ENCODE measurements around the gene C16orf74. TPM values are rescaled to one million over a fixed set of nuclear protein-coding genes. Genes with fewer than 3 reads are reported as not detected.

Gene C16orf74
- total RNA-seq: 2.8 and 7.0 TPM in 2 replicates

DNA sequence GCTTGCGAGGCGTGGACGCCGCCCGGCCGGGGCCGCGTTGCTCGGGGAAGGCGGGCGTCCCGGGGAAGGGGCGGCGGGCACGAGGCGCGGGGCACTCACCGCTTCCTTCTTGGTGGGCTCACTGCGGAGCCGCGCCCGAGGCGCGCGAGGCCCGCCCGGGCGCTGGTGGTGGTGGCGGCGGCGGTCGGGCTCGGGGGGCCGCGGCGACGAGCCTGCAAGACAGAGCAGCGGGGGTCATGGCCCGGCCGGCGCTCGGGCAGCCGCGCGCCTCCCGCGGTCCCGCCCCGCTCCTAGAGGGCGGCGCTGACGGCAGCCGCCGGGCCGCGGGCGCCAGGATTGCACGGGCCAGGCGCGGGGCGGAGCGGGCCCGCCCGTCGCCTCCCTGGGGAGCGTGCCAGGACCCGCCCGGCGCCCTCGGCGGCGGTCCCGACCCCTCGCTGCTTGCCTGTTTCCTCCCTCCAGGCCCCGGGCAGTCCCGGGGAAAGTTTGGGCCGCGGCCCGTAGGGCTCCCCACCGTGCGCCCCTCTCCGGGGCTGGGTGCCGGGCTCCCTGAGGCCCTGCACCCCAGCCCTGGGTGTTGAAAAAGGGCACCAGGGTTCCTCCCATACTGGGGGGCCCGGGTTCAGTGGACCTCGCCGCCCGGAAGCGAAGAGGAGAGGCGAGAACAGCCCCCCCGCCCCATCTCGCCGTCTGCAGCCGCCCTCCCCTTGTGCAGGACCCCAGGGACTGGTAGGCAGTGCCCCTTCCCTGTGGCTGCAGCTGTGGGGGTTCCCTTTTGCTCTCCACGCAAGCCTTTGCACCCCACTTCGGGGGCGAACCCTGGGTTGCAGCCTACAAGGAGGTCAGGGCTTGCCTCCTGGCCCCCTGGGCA, at the start of gene C16orf74:
Gene C16orf74 (minus strand): TSS at position 270 of the 871 bp plus-strand sequence. CDS start 15,879 bp downstream, outside the sequence.

DNA sequence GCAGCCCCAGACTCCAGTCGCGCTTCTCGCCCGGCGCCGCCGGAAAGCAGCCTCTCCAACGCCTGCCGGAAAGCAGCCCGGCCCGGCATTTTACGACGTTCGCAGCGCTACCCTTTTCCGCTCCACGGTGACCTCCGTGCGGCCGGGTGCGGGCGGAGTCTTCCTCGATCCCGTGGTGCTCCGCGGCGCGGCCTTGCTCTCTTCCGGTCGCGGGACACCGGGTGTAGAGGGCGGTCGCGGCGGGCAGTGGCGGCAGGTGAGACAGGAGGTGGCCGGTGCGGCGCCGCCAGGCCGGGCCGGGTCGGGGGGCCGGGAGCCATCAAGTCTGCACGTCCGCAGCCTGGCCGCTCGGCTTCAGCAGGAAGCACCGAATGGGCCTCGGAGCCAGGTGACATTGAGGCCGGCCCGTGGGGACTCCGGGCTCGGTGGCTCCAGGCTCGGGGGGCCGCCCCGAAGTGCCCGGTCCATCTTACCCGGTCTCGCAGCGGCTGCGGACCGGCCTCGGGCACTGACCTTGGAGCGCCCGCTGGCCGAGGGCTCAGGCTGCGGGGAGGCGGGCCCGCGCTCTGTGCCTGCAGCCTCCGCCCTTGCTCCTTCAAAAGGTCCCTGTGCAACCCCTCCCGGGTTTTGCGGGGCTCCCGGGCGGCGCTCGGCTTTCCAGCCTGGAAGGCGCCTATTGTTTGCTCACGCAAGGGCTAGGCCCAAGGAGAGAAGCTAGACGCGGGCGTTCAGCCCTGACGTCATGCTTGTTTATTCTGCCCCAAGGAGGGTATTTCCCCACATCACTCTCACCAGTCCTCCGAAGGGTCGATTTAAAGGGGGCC, 48.8 kb upstream of the C16orf74 start, which contains the start of the genes COX4I1 and EMC8:
Gene COX4I1 (plus strand): TSS at position 199 of the 824 bp plus-strand sequence. CDS start 1,511 bp downstream, outside the sequence.
Gene EMC8 (minus strand): TSS at position 48 of the 824 bp plus-strand sequence. CDS start 249 bp downstream, outside the sequence.

DNA sequence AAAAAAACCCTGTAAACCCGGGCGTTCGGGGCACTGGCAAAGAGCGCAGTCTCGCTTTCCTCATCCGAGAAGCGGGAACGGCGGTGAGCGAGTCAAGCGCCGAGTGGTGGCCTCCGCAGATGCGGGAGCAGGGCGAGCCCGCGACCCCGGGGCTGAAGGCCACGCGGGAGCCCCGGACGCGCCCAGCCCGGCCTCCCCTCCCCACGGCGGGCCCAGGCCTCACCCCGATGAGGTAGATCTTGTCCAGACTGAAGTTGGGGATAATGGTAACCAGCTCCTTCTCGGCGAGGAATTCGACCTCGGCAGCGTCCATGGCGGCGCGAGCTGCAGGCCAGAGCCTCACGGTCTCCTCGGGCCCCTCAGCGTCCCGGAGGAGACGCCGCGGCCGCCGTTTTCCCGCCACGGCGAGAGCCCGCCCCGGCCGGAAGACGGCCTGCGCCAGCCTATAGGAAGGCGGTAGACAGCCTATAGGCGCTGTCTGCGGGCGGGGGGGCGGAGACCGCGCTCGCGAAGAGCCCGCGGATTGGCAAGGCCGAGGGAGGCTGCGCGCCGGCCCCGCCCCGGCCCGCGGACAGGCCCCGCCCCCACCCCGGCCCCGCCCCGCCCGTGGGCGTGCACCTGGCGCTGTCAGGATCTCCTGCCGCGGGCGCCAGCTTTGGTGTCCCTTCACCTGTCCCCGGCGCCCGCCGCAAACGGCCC, 62.2 kb downstream of the C16orf74 start, which contains the start of gene GINS2:
Gene GINS2 (minus strand): TSS at position 369 of the 699 bp plus-strand sequence. CDS start 56 bp downstream, at position 313.

Other genes starting within 250 kb of the C16orf74 start
- gene GSE1, start 137.8 kb downstream of the C16orf74 start, total RNA-seq: 10.6 and 12.0 TPM in 2 replicates
- gene GINS2, start 62.1 kb downstream of the C16orf74 start, total RNA-seq: 6.3 and 9.2 TPM in 2 replicates
- gene EMC8, start 48.4 kb upstream of the C16orf74 start, total RNA-seq: 23.3 and 25.5 TPM in 2 replicates
- 515 and 571 TPM in 2 replicates for gene COX4I1, start 48.6 kb upstream of the C16orf74 start, total RNA-seq
- not detected in 2 replicates for gene IRF8, start 148.1 kb upstream of the C16orf74 start, total RNA-seq